Measurements from ENCODE around the gene EVI5L. TPM values are rescaled to one million over a fixed set of nuclear protein-coding genes. Genes with fewer than 3 reads are reported as not detected.

The EVI5L gene
- total RNA-seq, 1 donor from 2014 or later = 17.2 TPM

DNA sequence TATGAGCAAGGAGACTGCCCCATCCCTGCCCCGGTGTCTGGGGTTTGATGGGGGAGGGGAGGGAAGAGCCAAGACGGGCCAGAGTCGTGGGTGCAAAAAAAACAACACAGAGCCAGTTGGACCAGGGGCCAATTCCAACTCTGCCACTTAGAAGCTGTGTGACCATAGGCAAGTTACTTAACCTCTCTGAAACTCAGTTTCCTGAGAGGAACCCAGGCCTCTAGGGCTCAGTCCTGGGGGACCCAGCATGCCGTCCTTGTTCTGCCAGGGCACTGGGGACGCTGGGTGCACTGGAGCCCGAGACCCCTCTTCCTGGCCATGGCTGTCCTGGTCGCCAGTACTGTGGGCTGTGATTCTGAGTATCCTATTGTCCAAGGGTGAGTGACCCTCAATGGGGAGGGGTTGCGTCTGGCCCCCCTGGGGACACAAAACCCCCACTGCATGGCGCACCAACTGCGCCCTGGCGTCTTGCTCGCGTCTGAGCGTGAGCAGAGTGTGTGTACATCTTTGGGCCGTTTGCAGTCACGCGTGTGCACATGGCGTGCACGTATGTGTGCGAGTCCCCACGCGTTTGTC is 42.3 kb upstream of the EVI5L start:
- intact Hi-C loops (cut with DNase I) = no loop called here
- Histone ChIP-seq H3K27me3 (no peaks in the 10 kb centered on the region), H3K27ac (no peak overlapping the region), H3K36me3 (no peaks in the 10 kb centered on the region), H3K4me3 (no peak overlapping the region), H3K9me3 (no peaks in the 10 kb centered on the region), H3K4me1 (peaks cover 9% of the 10 kb centered on the region)
- no peak for DNase-seq (ENCODE audit: extremely low spot score in 2 of 2)
- no peak for TF ChIP-seq POLR2AphosphoS5 (IDR thresholded peaks at IDR 0.05; ENCODE audit: insufficient read depth in 1 of 2, low read depth in 1 of 2)
- TF ChIP-seq, protein P1, sequence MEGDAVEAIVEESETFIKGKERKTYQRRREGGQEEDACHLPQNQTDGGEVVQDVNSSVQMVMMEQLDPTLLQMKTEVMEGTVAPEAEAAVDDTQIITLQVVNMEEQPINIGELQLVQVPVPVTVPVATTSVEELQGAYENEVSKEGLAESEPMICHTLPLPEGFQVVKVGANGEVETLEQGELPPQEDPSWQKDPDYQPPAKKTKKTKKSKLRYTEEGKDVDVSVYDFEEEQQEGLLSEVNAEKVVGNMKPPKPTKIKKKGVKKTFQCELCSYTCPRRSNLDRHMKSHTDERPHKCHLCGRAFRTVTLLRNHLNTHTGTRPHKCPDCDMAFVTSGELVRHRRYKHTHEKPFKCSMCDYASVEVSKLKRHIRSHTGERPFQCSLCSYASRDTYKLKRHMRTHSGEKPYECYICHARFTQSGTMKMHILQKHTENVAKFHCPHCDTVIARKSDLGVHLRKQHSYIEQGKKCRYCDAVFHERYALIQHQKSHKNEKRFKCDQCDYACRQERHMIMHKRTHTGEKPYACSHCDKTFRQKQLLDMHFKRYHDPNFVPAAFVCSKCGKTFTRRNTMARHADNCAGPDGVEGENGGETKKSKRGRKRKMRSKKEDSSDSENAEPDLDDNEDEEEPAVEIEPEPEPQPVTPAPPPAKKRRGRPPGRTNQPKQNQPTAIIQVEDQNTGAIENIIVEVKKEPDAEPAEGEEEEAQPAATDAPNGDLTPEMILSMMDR (IDR thresholded peaks at IDR 0.05) = no peak

DNA sequence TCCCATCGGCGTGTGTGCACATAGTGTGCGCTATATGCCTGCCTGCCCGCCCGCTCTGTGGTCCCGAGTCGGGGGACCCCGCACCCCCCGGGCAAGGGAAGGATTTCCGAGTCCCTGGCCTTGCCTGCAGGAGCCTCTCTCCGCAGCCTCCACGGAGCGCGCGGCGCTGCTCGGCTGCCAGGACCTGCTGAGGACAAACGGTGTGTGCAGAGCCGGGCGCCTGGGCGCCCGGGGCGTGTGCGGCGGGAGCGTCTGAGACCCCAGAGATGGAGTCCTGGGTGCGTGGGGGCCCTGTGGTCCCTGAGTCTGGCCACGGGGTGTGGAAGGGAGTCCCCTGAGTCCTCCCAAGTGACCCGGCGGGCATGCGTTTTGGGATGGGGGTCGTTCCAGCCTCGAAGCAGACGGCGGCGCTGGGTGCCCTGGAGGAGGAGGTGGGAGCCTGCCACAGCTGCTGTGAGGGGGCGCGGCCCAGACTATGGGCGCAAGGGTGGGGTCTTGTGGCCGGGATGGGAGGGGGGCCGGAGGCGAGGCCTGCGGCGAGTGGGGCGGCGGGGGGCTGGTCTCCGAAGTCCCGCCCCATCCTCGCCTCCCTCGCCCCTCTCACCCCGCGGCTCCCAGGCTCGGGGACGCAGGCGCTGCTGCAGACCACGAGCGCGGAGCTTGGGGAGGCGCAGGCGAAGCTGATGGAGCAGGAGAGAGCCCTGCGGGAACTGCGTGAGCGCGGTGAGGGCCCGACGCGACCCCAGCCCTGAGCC is 41.7 kb upstream of the EVI5L start:
- intact Hi-C loops (cut with DNase I) = no loop called here
- no peak overlapping the region for H3K4me3 ChIP-seq
- no peak for DNase-seq (ENCODE audit: extremely low spot score in 2 of 2)
- no peaks in the 10 kb centered on the region for H3K9me3 ChIP-seq
- H3K4me1 ChIP-seq = peaks cover 9% of the 10 kb centered on the region
- no peak overlapping the region for H3K27ac ChIP-seq
- TF ChIP-seq POLR2A (IDR thresholded peaks at IDR 0.05) (no peak), POLR2AphosphoS5 (IDR thresholded peaks at IDR 0.05; ENCODE audit: insufficient read depth in 1 of 2, low read depth in 1 of 2) (no peak)
- TF ChIP-seq, protein P1 (IDR thresholded peaks at IDR 0.05) = no peak
- H3K27me3 ChIP-seq = no peaks in the 10 kb centered on the region
- H3K36me3 ChIP-seq = no peaks in the 10 kb centered on the region

DNA sequence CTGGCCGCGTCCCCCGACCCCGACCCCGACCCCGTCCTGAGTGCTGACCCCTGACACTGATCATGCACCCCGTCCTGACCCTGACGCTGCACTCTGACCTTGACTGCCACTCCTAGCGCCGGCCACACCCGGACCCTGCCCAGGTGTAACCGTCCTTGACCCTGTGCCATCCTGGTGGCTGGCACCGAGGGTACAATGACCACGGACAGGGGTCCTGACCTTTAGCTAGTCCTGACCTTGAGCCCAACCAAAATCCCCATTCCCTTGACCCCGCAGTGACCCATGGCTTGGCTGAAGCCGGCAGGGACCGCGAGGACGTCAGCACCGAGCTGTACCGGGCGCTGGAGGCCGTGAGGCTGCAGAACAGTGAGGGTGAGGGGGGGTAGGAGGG is 41.1 kb upstream of the EVI5L start:
- intact Hi-C loops (cut with DNase I) = no loop called here
- Histone ChIP-seq H3K4me1 (peaks cover 9% of the 10 kb centered on the region), H3K9me3 (no peaks in the 10 kb centered on the region), H3K27me3 (no peaks in the 10 kb centered on the region), H3K27ac (no peak overlapping the region), H3K4me3 (no peak overlapping the region), H3K36me3 (no peaks in the 10 kb centered on the region)
- no peak for DNase-seq (ENCODE audit: extremely low spot score in 2 of 2)
- no peak for TF ChIP-seq POLR2AphosphoS5 (IDR thresholded peaks at IDR 0.05; ENCODE audit: insufficient read depth in 1 of 2, low read depth in 1 of 2)
- TF ChIP-seq, protein P1 (IDR thresholded peaks at IDR 0.05) = no peak
- TF ChIP-seq POLR2A (IDR thresholded peaks at IDR 0.05) = no peak

DNA sequence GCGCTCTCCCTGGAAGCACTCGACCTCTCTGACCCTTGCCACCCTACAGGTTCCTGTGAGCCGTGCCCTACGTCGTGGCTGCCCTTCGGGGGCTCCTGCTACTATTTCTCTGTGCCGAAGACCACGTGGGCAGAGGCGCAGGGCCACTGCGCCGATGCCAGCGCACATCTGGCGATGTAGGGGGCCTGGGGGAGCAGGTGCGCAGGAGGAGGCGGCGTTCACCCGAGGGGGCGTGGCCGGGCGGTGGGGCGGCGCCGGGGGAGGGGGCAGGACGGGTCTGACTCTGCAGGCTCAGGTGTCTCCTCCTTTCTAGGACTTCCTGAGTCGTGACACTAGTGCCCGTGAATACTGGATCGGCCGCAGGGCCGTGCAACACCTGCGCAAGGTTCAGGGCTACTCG is 40.6 kb upstream of the EVI5L start:
- peaks cover 9% of the 10 kb centered on the region for H3K4me1 ChIP-seq
- no peak overlapping the region for H3K27ac ChIP-seq
- H3K9me3 ChIP-seq = no peaks in the 10 kb centered on the region
- intact Hi-C loops (cut with DNase I) = no loop called here
- no peaks in the 10 kb centered on the region for H3K27me3 ChIP-seq
- DNase-seq (ENCODE audit: extremely low spot score in 2 of 2) = no peak
- TF ChIP-seq, protein P1 (IDR thresholded peaks at IDR 0.05) = no peak
- TF ChIP-seq POLR2A (IDR thresholded peaks at IDR 0.05) (no peak), POLR2AphosphoS5 (IDR thresholded peaks at IDR 0.05; ENCODE audit: insufficient read depth in 1 of 2, low read depth in 1 of 2) (no peak)
- no peak overlapping the region for H3K4me3 ChIP-seq
- H3K36me3 ChIP-seq = no peaks in the 10 kb centered on the region

DNA sequence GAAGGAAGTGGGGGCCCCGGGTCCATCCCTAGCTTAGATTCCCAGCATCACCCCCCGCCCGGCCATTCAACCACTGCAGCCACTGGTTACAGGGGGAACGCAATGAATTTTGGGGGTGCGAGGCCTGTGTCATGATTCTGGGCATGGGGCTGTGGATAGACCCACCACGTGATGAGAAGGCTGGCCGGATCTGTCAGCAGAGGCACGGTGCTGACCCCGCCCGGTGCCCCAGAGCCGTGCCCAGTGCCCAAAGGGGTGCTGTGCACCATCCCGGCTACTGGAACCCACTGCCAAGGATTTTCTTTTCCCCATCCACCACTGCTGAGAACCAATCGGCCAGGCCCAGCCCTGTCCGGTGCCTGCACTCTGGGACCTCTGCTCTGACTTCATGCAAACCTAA is 39.6 kb upstream of the EVI5L start:
- intact Hi-C loops (cut with DNase I) = no loop called here
- Histone ChIP-seq H3K27me3 (no peaks in the 10 kb centered on the region), H3K36me3 (no peaks in the 10 kb centered on the region), H3K9me3 (no peaks in the 10 kb centered on the region), H3K4me3 (no peak overlapping the region), H3K27ac (no peak overlapping the region), H3K4me1 (peaks cover 9% of the 10 kb centered on the region)
- no peak for DNase-seq (ENCODE audit: extremely low spot score in 2 of 2)
- TF ChIP-seq, protein P1 (IDR thresholded peaks at IDR 0.05) = no peak
- TF ChIP-seq POLR2A (IDR thresholded peaks at IDR 0.05) = no peak
- TF ChIP-seq POLR2AphosphoS5 (IDR thresholded peaks at IDR 0.05; ENCODE audit: insufficient read depth in 1 of 2, low read depth in 1 of 2) = no peak
